HEK293T (cell line): ENCODE measurements around the gene SNRPB.
"Not testable (repeated sequence)": the region's sequence is repeated elsewhere in the genome, so short reads cannot be mapped to it uniquely, and the experiment has no call there.

ENCODE experiments used
- BHLHE40 ChIP-seq: fragments of 450-650 bp; IDR thresholded peaks from 2 replicates; pipeline ENCODE4 v1.6.1; 2016; ENCODE audit warnings: mild to moderate bottlenecking, moderate library complexity, borderline replicate concordance
- FOXA1 ChIP-seq: fragments of 450-650 bp; IDR thresholded peaks from 2 replicates; pipeline ENCODE4 v1.6.1; 2016; ENCODE audit warnings: mild to moderate bottlenecking
- HDGF ChIP-seq: fragments of 450-650 bp; IDR thresholded peaks from 2 replicates; pipeline ENCODE4 v1.6.1; 2017; ENCODE audit warnings: antibody characterized with exemption, borderline replicate concordance
- SP1 ChIP-seq: fragments of 450-650 bp; IDR thresholded peaks from 2 replicates; pipeline ENCODE4 v1.6.1; 2017
- TF ChIP-seq, protein P1 (sequence below): fragments of 450-650 bp; IDR thresholded peaks from 2 replicates; pipeline ENCODE4 v1.6.1; 2016

GRCh38 chr20:2502808-2503384, 32.3 kb upstream of the SNRPB start:
- TF ChIP-seq FOXA1, SP1, HDGF, BHLHE40: not testable (repeated sequence)
- TF ChIP-seq, protein P1, sequence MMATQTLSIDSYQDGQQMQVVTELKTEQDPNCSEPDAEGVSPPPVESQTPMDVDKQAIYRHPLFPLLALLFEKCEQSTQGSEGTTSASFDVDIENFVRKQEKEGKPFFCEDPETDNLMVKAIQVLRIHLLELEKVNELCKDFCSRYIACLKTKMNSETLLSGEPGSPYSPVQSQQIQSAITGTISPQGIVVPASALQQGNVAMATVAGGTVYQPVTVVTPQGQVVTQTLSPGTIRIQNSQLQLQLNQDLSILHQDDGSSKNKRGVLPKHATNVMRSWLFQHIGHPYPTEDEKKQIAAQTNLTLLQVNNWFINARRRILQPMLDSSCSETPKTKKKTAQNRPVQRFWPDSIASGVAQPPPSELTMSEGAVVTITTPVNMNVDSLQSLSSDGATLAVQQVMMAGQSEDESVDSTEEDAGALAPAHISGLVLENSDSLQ: not testable (repeated sequence)
